Gastrocnemius medialis (tissue), 4 donors: ENCODE data around the gene WNT3.

Experiments used
- CTCF ChIP-seq, 5 experiments: fragments of 450-650 bp in 3 of 5; fragments of 200-600 bp in 2 of 5; sonication (generic) in 2 of 5; IDR thresholded peaks in 4 of 5; conservative IDR thresholded peaks in 1 of 5; 1 replicate in 4 of 5; 2 replicates in 1 of 5; pipeline ENCODE4 v1.5.1; 2016 to 2019; ENCODE audit warnings: antibody characterized with exemption in 5 of 5, mild to moderate bottlenecking in 3 of 5, moderate library complexity in 3 of 5
- POLR2A ChIP-seq, 2 donors: fragments of 450-650 bp; IDR thresholded peaks; one replicate each; pipeline ENCODE4 v1.6.1; 2017; ENCODE audit warnings: antibody characterized with exemption in 2 of 2, mild to moderate bottlenecking in 2 of 2, moderate library complexity in 2 of 2

- TF ChIP-seq CTCF (IDR thresholded peaks at IDR 0.05 in 4 of 5, conservative IDR thresholded peaks at IDR 0.05 in 1 of 5) (no peak), POLR2A (IDR thresholded peaks at IDR 0.05) (no peak)
Measured at GRCh38 chr17:46753776-46754175, 64.7 kb downstream of the WNT3 start.
